ENCODE measurements around the gene KCNQ1. TPM values are rescaled to one million over a fixed set of nuclear protein-coding genes. Genes with fewer than 3 reads are reported as not detected.

KCNQ1 gene
- total RNA-seq, 1 experiment from 2014 or later = 2.3 TPM

- H2AFZ ChIP-seq (ENCODE audit: low read length) = no peak overlapping the region
- H3K23ac ChIP-seq (ENCODE audit: insufficient read length, low read depth, low read length) = no peak overlapping the region
- H2AK5ac ChIP-seq (ENCODE audit: insufficient read length, low read length) = no peak overlapping the region
- H3K14ac ChIP-seq (ENCODE audit: insufficient read depth, low read length) = no peak overlapping the region
- H3K27me3 Mint-ChIP-seq (ENCODE audit: low read depth) = peaks cover 100% of the 10 kb centered on the region
- no peak overlapping the region for H4K5ac ChIP-seq (ENCODE audit: insufficient read length, low read depth, low read length)
- no peak overlapping the region for H3K4me3 Mint-ChIP-seq
- no peaks in the 10 kb centered on the region for H3K79me2 ChIP-seq (ENCODE audit: insufficient read depth, low read length)
- no peaks in the 10 kb centered on the region for H3K9me3 ChIP-seq (ENCODE audit: control insufficient read depth, low read depth, low read length)
- H3K4ac ChIP-seq (ENCODE audit: low read depth, low read length) = no peak overlapping the region
- H2BK12ac ChIP-seq (ENCODE audit: insufficient read length, low read depth, low read length) = no peak overlapping the region
- H3K4me1 Mint-ChIP-seq = peaks cover 6 to 12% of the 10 kb centered on the region in 2 experiments
- no peak for DNase-seq
- H3K4me1 ChIP-seq (ENCODE audit: insufficient read depth, low read length) = no peaks in the 10 kb centered on the region
- H3K18ac ChIP-seq (ENCODE audit: insufficient read length, low read depth, low read length) = no peak overlapping the region
- peaks cover 37% of the 10 kb centered on the region in 2 experiments for H3K9me3 Mint-ChIP-seq
- H3T11ph ChIP-seq (ENCODE audit: low read length) = no peak overlapping the region
- no peak overlapping the region for H3K4me2 ChIP-seq (ENCODE audit: insufficient read depth, insufficient read length, low read length)
- TF ChIP-seq CTCF (conservative IDR thresholded peaks at IDR 0.05) = no peak
- no peak overlapping the region for H3K27ac ChIP-seq (ENCODE audit: insufficient read length, low read depth, low read length)
- H3K9ac ChIP-seq (ENCODE audit: extremely low read depth, insufficient read length, low read length) = no peak overlapping the region
- no peak overlapping the region for H2BK5ac ChIP-seq (ENCODE audit: insufficient read length, low read length)
- no peak overlapping the region for H4K91ac ChIP-seq (ENCODE audit: insufficient read length, low read depth, low read length)
- no peak overlapping the region for H2BK120ac ChIP-seq (ENCODE audit: low read depth, low read length, poor library complexity, severe bottlenecking)
- H3K56ac ChIP-seq (ENCODE audit: insufficient read length, low read depth, low read length) = no peak overlapping the region
- H3K36me3 Mint-ChIP-seq (ENCODE audit: insufficient read depth in 1 of 3, low read depth in 3 of 3) = peaks cover 12 to 45% (median 19%) of the 10 kb centered on the region in 3 experiments
- H2BK15ac ChIP-seq (ENCODE audit: low read depth, low read length) = no peak overlapping the region
- no CpG with 5 or more reads among the region's 3 CpGs for WGBS (ENCODE audit: extremely low coverage, insufficient read length, low lambda C conversion rate)
- no peaks in the 10 kb centered on the region for H3K79me1 ChIP-seq (ENCODE audit: insufficient read depth, low read depth, low read length, poor library complexity, severe bottlenecking)
- H3K23me2 ChIP-seq (ENCODE audit: insufficient read length, low read depth, low read length, poor library complexity, severe bottlenecking) = no peaks in the 10 kb centered on the region
- H4K8ac ChIP-seq (replicated peaks; ENCODE audit: insufficient read length, low read depth, low read length) = no peak overlapping the region
- no peak overlapping the region for H3K27ac Mint-ChIP-seq
- H4K20me1 ChIP-seq (ENCODE audit: control insufficient read depth, insufficient read depth, insufficient read length) = no peaks in the 10 kb centered on the region
- no peak overlapping the region for H2BK20ac ChIP-seq (ENCODE audit: low read depth, low read length, poor library complexity, severe bottlenecking)
- H3K27me3 ChIP-seq (ENCODE audit: insufficient read depth, low read length) = no peaks in the 10 kb centered on the region; the same call in 1 of the 2 replicates
Measured at GRCh38 chr11:2819316-2819715, 374.5 kb downstream of the KCNQ1 start.

Measured in H9 (cell line).